ENCODE results near the gene PARD3B.

The PARD3B gene

GRCh38 chr2:205133544-205133943 is 588.3 kb downstream of the PARD3B start:
- DNase-seq (ENCODE audit: low read depth): no peak

GRCh38 chr2:205138735-205139134 is 593.5 kb downstream of the PARD3B start:
- no peak for DNase-seq (ENCODE audit: low read depth)

- DNase-seq (ENCODE audit: low read depth): no peak
Measured at GRCh38 chr2:205139822-205140463, 594.7 kb downstream of the PARD3B start.

GRCh38 chr2:205141381-205141780 is 596.1 kb downstream of the PARD3B start:
- DNase-seq (ENCODE audit: low read depth): no peak

GRCh38 chr2:205145888-205146287 is 600.6 kb downstream of the PARD3B start:
- DNase-seq (ENCODE audit: low read depth): no peak

- no peak for DNase-seq (ENCODE audit: low read depth)
Measured at GRCh38 chr2:205148755-205149154, 603.5 kb downstream of the PARD3B start.

GRCh38 chr2:205156457-205156856 is 611.2 kb downstream of the PARD3B start:
- no peak for DNase-seq (ENCODE audit: low read depth)

- DNase-seq (ENCODE audit: low read depth): no peak
Measured at GRCh38 chr2:205158404-205158803, 613.1 kb downstream of the PARD3B start.

- DNase-seq (ENCODE audit: low read depth): no peak
Measured at GRCh38 chr2:205161156-205161839, 616.0 kb downstream of the PARD3B start.

- DNase-seq (ENCODE audit: low read depth): no peak
Measured at GRCh38 chr2:205166745-205167144, 621.5 kb downstream of the PARD3B start.

- no peak for DNase-seq (ENCODE audit: low read depth)
Measured at GRCh38 chr2:205169012-205169411, 623.7 kb downstream of the PARD3B start.

- DNase-seq (ENCODE audit: low read depth): no peak
Measured at GRCh38 chr2:205169464-205169863, 624.2 kb downstream of the PARD3B start.

- no peak for DNase-seq (ENCODE audit: low read depth)
Measured at GRCh38 chr2:205170399-205170798, 625.1 kb downstream of the PARD3B start.

- DNase-seq (ENCODE audit: low read depth): no peak
Measured at GRCh38 chr2:205171261-205171940, 626.1 kb downstream of the PARD3B start.

GRCh38 chr2:205175831-205176230 is 630.6 kb downstream of the PARD3B start:
- no peak for DNase-seq (ENCODE audit: low read depth)

- DNase-seq (ENCODE audit: low read depth): no peak
Measured at GRCh38 chr2:205176546-205176945, 631.3 kb downstream of the PARD3B start.

GRCh38 chr2:205177546-205177945 is 632.3 kb downstream of the PARD3B start:
- no peak for DNase-seq (ENCODE audit: low read depth)

- DNase-seq (ENCODE audit: low read depth): no peak
Measured at GRCh38 chr2:205180730-205181129, 635.5 kb downstream of the PARD3B start.

GRCh38 chr2:205187731-205188130 is 642.5 kb downstream of the PARD3B start:
- DNase-seq (ENCODE audit: low read depth): no peak

GRCh38 chr2:205188239-205189138 is 643.2 kb downstream of the PARD3B start:
- DNase-seq (ENCODE audit: low read depth): no peak

GRCh38 chr2:205189301-205189700 is 644.0 kb downstream of the PARD3B start:
- no peak for DNase-seq (ENCODE audit: low read depth)

GRCh38 chr2:205190528-205190927 is 645.3 kb downstream of the PARD3B start:
- DNase-seq (ENCODE audit: low read depth): no peak

Measured in activated T-cell treated with anti-CD3 and anti-CD28 coated beads for 1 hour (primary cell).